Stomach (tissue), 4 donors: Measurements from ENCODE around the gene POR.
"Not testable (repeated sequence)": the region's sequence is repeated elsewhere in the genome, so short reads cannot be mapped to it uniquely, and the experiment has no call there.

Experiments
- CTCF ChIP-seq, 7 experiments: fragments of 450-650 bp in 4 of 7; fragments of 200-600 bp in 3 of 7; sonication (generic) in 3 of 7; IDR thresholded peaks; one replicate each; pipeline ENCODE4 v1.5.1; 2016 to 2019; ENCODE audit warnings: antibody characterized with exemption in 7 of 7, control low read depth in 2 of 7, mild to moderate bottlenecking in 1 of 7
- EP300 ChIP-seq: sonication (generic); formaldehyde crosslinking; IDR thresholded peaks from one replicate; pipeline ENCODE4 v1.6.1; 2017; ENCODE audit warnings: antibody characterized with exemption
- POLR2A ChIP-seq, 4 donors: fragments of 450-650 bp; IDR thresholded peaks; one replicate each; pipeline ENCODE4 v1.6.1; 2016; ENCODE audit warnings: antibody characterized with exemption in 4 of 4, control low read depth in 2 of 4, mild to moderate bottlenecking in 1 of 4, moderate library complexity in 1 of 4
- POLR2AphosphoS5 ChIP-seq, 3 donors: sonication (generic); formaldehyde crosslinking; IDR thresholded peaks; one replicate each; pipeline ENCODE4 v1.6.1; 2016; ENCODE audit warnings: antibody characterized with exemption in 3 of 3

- TF ChIP-seq POLR2AphosphoS5 (IDR thresholded peaks at IDR 0.05); EP300; CTCF (IDR thresholded peaks at IDR 0.05); POLR2A (IDR thresholded peaks at IDR 0.05): not testable (repeated sequence)
Observed at GRCh38 chr7:75907668-75908039, 7.3 kb upstream of the POR start.
